Stimulated activated CD4-positive, alpha-beta T cell treated with anti-CD3 and anti-CD28 coated beads, Interleukin-4, amount 100 ng/mL, for 24 hours (primary cell): ENCODE measurements around the gene GPSM1.

Source experiments
- DNase-seq: peaks from one replicate; pipeline ENCODE4 v3.0.0-alpha.2; 2020

The GPSM1 gene

GRCh38 chr9:136327304-136327974 is at the start of gene GPSM1:
Gene GPSM1 (plus strand): TSS chr9:136327539. CDS start chr9:136327696, 157 bp downstream.
- DNase-seq = peak; percentile 30

- DNase-seq = no peak
Measured at GRCh38 chr9:136277746-136278145, 49.6 kb upstream of the GPSM1 start.

GRCh38 chr9:136278221-136278620 is 49.1 kb upstream of the GPSM1 start:
- DNase-seq = no peak

- DNase-seq = no peak
Measured at GRCh38 chr9:136278894-136279293, 48.4 kb upstream of the GPSM1 start.

GRCh38 chr9:136279471-136279870 is 47.9 kb upstream of the GPSM1 start:
- DNase-seq = no peak

- no peak for DNase-seq
Measured at GRCh38 chr9:136280535-136281315, 46.6 kb upstream of the GPSM1 start.

- DNase-seq = no peak
Measured at GRCh38 chr9:136281421-136282271, 45.7 kb upstream of the GPSM1 start.

GRCh38 chr9:136282272-136282861 is 45.0 kb upstream of the GPSM1 start:
- DNase-seq = no peak

- peak; percentile 78 for DNase-seq
Measured at GRCh38 chr9:136283291-136284235, 43.8 kb upstream of the GPSM1 start.

GRCh38 chr9:136284311-136284710 is 43.0 kb upstream of the GPSM1 start:
- no peak for DNase-seq

GRCh38 chr9:136284951-136285350 is 42.4 kb upstream of the GPSM1 start:
- no peak for DNase-seq

GRCh38 chr9:136285501-136286358 is 41.6 kb upstream of the GPSM1 start:
- no peak for DNase-seq

GRCh38 chr9:136286359-136286986 is 40.9 kb upstream of the GPSM1 start:
- no peak for DNase-seq

GRCh38 chr9:136286987-136287379 is 40.4 kb upstream of the GPSM1 start:
- DNase-seq = no peak

GRCh38 chr9:136287960-136288753 is 39.2 kb upstream of the GPSM1 start:
- DNase-seq = no peak

GRCh38 chr9:136289651-136290507 is 37.5 kb upstream of the GPSM1 start:
- no peak for DNase-seq

GRCh38 chr9:136290508-136291000 is 36.8 kb upstream of the GPSM1 start:
- no peak for DNase-seq

- no peak for DNase-seq
Measured at GRCh38 chr9:136291306-136292025, 35.9 kb upstream of the GPSM1 start.
